Cardiac fibroblast (primary cell): ENCODE measurements around the gene NECAB2.
"Not testable (repeated sequence)": the region's sequence is repeated elsewhere in the genome, so short reads cannot be mapped to it uniquely, and the experiment has no call there.

Experiments
- DNase-seq, 2 donors: peaks; one replicate each; pipeline versions ENCODE4 v3.0.0 to v3.0.0-alpha.2; 2010; ENCODE audit warnings: low read depth in 2 of 2
- H3K4me3 ChIP-seq, 2 donors: replicated peaks in 1 of 2; 1 replicate in 1 of 2; 2 replicates in 1 of 2; pipeline ENCODE4 v1.5.1; 2011; ENCODE audit warnings: low read depth in 2 of 2, low read length in 2 of 2, mild to moderate bottlenecking in 2 of 2, moderate library complexity in 1 of 2
- CTCF ChIP-seq: IDR thresholded peaks from one replicate; pipeline ENCODE4 v1.5.1; 2011; ENCODE audit warnings: low read depth, mild to moderate bottlenecking, low read length, inconsistent platforms

NECAB2 gene

GRCh38 chr16:83937267-83937666 is 30.8 kb upstream of the NECAB2 start:
- DNase-seq: no peak
- no peak overlapping the region for H3K4me3 ChIP-seq
- no peak for TF ChIP-seq CTCF

GRCh38 chr16:83937922-83938885 is 29.8 kb upstream of the NECAB2 start:
- no peak for DNase-seq
- no peak for TF ChIP-seq CTCF
- no peak overlapping the region for H3K4me3 ChIP-seq

- DNase-seq: no peak
- H3K4me3 ChIP-seq: no peak overlapping the region
- no peak for TF ChIP-seq CTCF
Measured at GRCh38 chr16:83939266-83939855, 28.7 kb upstream of the NECAB2 start.

GRCh38 chr16:83940119-83940518 is 27.9 kb upstream of the NECAB2 start:
- no peak for TF ChIP-seq CTCF
- DNase-seq: peak in 1 of 2 donors; percentile 16
- no peak overlapping the region for H3K4me3 ChIP-seq

- DNase-seq: no peak
- no peak overlapping the region for H3K4me3 ChIP-seq
- TF ChIP-seq CTCF: no peak
Measured at GRCh38 chr16:83940630-83941378, 27.2 kb upstream of the NECAB2 start.

GRCh38 chr16:83941546-83941945 is 26.5 kb upstream of the NECAB2 start:
- not testable (repeated sequence) for H3K4me3 ChIP-seq, DNase-seq

- no peak for DNase-seq
- TF ChIP-seq CTCF: no peak
- H3K4me3 ChIP-seq: no peak overlapping the region
Measured at GRCh38 chr16:83942074-83942473, 26.0 kb upstream of the NECAB2 start.
